Measurements from ENCODE around the gene CAMTA1.
"Not testable (repeated sequence)": the region's sequence is repeated elsewhere in the genome, so short reads cannot be mapped to it uniquely, and the experiment has no call there.

The CAMTA1 gene

DNA sequence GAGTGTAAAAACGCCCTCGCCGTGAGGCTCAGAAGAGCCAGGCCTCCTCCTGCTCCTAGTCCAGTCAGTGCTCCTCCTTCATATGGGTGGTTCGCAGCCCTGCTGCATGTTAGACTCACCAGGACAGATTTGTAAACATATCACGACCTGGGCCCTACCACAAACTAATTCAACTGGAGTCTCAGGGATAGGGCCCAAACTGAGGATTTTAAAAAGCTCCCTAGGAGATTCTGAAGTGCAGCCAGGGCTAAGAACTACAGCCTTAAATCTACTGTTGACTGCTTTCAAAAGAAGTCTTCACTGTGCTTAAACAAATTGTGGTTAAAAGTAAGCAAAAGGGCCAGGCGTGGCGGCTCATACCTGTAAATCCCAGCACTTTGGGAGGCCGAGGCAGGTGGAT lies 57.0 kb downstream of the CAMTA1 start:
- Histone ChIP-seq H3K27me3 (ENCODE audit: insufficient read depth, low read length, poor library complexity) (no peaks in the 10 kb centered on the region), H2AFZ (ENCODE audit: low read depth, low read length) (no peak overlapping the region), H3K4me1 (ENCODE audit: insufficient read depth, low read length) (no peaks in the 10 kb centered on the region), H3K36me3 (ENCODE audit: insufficient read depth, low read length) (peaks cover 31% of the 10 kb centered on the region), H4K20me1 (ENCODE audit: insufficient read depth, low read length) (peaks cover 21% of the 10 kb centered on the region; the same call in 1 of the 2 replicates), H3K4me3 (ENCODE audit: low read depth in 1 of 2, low read length in 2 of 2) (no peak overlapping the region), H3K9ac (ENCODE audit: low read depth, low read length) (no peak overlapping the region), H3K9me3 (ENCODE audit: insufficient read depth, low read length, severe bottlenecking) (peaks cover 7% of the 10 kb centered on the region), H3K4me2 (ENCODE audit: insufficient read depth, low read length) (no peak overlapping the region), H3K27ac (ENCODE audit: low read length) (no peak overlapping the region), H3K79me2 (ENCODE audit: insufficient read depth, low read length) (peaks cover 56% of the 10 kb centered on the region)
- ATAC-seq (ENCODE audit: insufficient read depth, low read depth) (no peak), DNase-seq (no peak)
- TF ChIP-seq EZH2 (IDR thresholded peaks at IDR 0.05; ENCODE audit: borderline replicate concordance, low read depth, low read length, severe bottlenecking): no peak

DNA sequence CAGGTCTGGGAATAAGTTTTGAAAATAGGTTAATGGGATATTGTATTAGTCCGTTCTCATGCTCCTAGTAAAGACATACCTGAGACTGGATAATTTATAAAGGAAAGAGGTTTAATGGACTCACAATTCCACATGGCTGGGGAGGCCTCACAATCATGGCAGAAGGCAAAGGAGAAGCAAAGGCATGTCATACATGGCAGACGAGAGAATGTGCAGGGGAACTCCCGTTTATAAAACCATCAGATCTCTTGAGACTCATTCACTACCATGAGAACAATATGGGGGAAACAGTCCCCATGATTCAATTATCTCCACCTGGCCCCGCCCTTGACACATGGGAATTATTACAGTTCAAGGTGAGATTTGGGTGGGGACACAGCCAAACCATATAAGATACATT lies 60.5 kb downstream of the CAMTA1 start:
- not testable (repeated sequence) for H3K4me2 ChIP-seq (ENCODE audit: insufficient read depth, low read length); H3K9me3 ChIP-seq (ENCODE audit: insufficient read depth, low read length, severe bottlenecking); ATAC-seq (ENCODE audit: insufficient read depth, low read depth); H3K4me1 ChIP-seq (ENCODE audit: insufficient read depth, low read length); H3K4me3 ChIP-seq (ENCODE audit: low read depth in 1 of 2, low read length in 2 of 2); H3K9ac ChIP-seq (ENCODE audit: low read depth, low read length); H2AFZ ChIP-seq (ENCODE audit: low read depth, low read length); H3K27ac ChIP-seq (ENCODE audit: low read length); DNase-seq; H3K27me3 ChIP-seq (ENCODE audit: insufficient read depth, low read length, poor library complexity)
- peaks cover 25% of the 10 kb centered on the region; the same call in 1 of the 2 replicates for H3K36me3 ChIP-seq (ENCODE audit: insufficient read depth, low read length)
- H3K79me2 ChIP-seq (ENCODE audit: insufficient read depth, low read length): peaks cover 34% of the 10 kb centered on the region
- peaks cover 10% of the 10 kb centered on the region; the same call in 1 of the 2 replicates for H4K20me1 ChIP-seq (ENCODE audit: insufficient read depth, low read length)

DNA sequence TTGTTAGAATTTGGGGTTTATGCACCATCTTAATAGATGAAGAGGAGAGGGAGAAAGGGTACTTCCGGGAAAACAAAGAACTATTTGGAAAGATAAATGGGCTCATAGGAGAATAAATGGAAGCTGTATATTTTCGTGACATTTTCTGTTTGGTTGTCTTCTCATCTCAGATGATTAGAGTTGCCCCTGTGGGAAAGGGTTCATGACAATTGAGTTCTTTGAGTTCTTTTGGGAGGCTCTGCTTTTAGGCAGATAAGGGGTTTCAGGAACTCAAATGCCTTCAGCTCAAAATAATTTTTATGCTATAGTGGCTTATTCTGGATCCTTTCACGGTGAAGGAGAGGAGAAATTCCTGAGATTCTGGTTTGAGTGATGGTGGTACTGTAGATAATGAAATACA lies 63.6 kb downstream of the CAMTA1 start:
- Histone ChIP-seq H3K9me3 (ENCODE audit: insufficient read depth, low read length, severe bottlenecking) (peaks cover 18% of the 10 kb centered on the region), H3K27ac (ENCODE audit: low read length) (no peak overlapping the region), H3K36me3 (ENCODE audit: insufficient read depth, low read length) (peaks cover 36% of the 10 kb centered on the region; the same call in 1 of the 2 replicates), H3K27me3 (ENCODE audit: insufficient read depth, low read length, poor library complexity) (no peaks in the 10 kb centered on the region), H3K79me2 (ENCODE audit: insufficient read depth, low read length) (peaks cover 20% of the 10 kb centered on the region), H3K9ac (ENCODE audit: low read depth, low read length) (no peak overlapping the region), H3K4me2 (ENCODE audit: insufficient read depth, low read length) (no peak overlapping the region), H4K20me1 (ENCODE audit: insufficient read depth, low read length) (no peaks in the 10 kb centered on the region), H3K4me3 (ENCODE audit: low read depth in 1 of 2, low read length in 2 of 2) (no peak overlapping the region), H3K4me1 (ENCODE audit: insufficient read depth, low read length) (no peaks in the 10 kb centered on the region), H2AFZ (ENCODE audit: low read depth, low read length) (no peak overlapping the region)
- DNase-seq (no peak), ATAC-seq (ENCODE audit: insufficient read depth, low read depth) (no peak)
- TF ChIP-seq EZH2 (IDR thresholded peaks at IDR 0.05; ENCODE audit: borderline replicate concordance, low read depth, low read length, severe bottlenecking) (no peak), CTCF (IDR thresholded peaks at IDR 0.05; ENCODE audit: borderline replicate concordance, extremely low read depth, low read length, poor library complexity, severe bottlenecking) (no peak)

DNA sequence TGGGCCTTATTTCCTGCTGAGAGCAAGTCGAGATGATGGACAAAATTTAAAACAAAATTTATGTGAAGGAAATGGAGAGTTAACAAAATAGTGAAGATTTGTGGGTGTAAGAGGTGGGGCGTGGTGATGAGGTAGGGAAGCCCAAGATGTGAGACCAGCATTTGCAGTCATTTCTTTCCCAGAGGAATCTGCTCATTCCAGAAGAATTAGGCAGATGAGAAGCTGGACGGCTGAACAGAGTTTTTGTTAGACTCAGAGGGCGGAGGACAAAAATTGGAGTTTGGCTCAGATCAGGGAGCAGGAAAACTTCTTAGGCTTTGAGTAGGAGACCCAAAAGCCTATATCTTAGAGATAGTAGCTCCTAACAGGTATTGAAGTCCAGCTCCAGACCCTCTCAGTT lies 65.3 kb downstream of the CAMTA1 start:
- Histone ChIP-seq H3K9me3 (ENCODE audit: insufficient read depth, low read length, severe bottlenecking) (peaks cover 12% of the 10 kb centered on the region), H3K36me3 (ENCODE audit: insufficient read depth, low read length) (peaks cover 32% of the 10 kb centered on the region; the same call in 1 of the 2 replicates), H3K27ac (ENCODE audit: low read length) (no peak overlapping the region), H3K27me3 (ENCODE audit: insufficient read depth, low read length, poor library complexity) (no peaks in the 10 kb centered on the region), H2AFZ (ENCODE audit: low read depth, low read length) (no peak overlapping the region), H3K4me1 (ENCODE audit: insufficient read depth, low read length) (no peaks in the 10 kb centered on the region), H3K9ac (ENCODE audit: low read depth, low read length) (no peak overlapping the region), H4K20me1 (ENCODE audit: insufficient read depth, low read length) (no peaks in the 10 kb centered on the region; the same call in 1 of the 2 replicates), H3K4me2 (ENCODE audit: insufficient read depth, low read length) (no peak overlapping the region), H3K4me3 (ENCODE audit: low read depth in 1 of 2, low read length in 2 of 2) (no peak overlapping the region), H3K79me2 (ENCODE audit: insufficient read depth, low read length) (peaks cover 12% of the 10 kb centered on the region)
- DNase-seq: no peak
- TF ChIP-seq CTCF (IDR thresholded peaks at IDR 0.05; ENCODE audit: borderline replicate concordance, extremely low read depth, low read length, poor library complexity, severe bottlenecking) (no peak), EZH2 (IDR thresholded peaks at IDR 0.05; ENCODE audit: borderline replicate concordance, low read depth, low read length, severe bottlenecking) (no peak)
- no peak for ATAC-seq (ENCODE audit: insufficient read depth, low read depth)

Measured in DND-41 (cell line).